Fibroblast of the aortic adventitia (primary cell): ENCODE measurements around the gene ARAP1. TPM values are rescaled to one million over a fixed set of nuclear protein-coding genes. Genes with fewer than 3 reads are reported as not detected.

ENCODE experiments used
- DNase-seq: peaks from one replicate; pipeline ENCODE4 v3.0.0-alpha.2; 2010; ENCODE audit warnings: low read depth
- H3K4me3 ChIP-seq: 2 replicates; pipeline ENCODE4 v1.5.1; 2011; ENCODE audit warnings: low read depth, mild to moderate bottlenecking, control low read depth, low read length, moderate library complexity
- total RNA-seq: library from RNA; depleted of rRNA; stranded (reverse); fragments of >200 nt; gene quantifications from 2 replicates; pipeline ENCODE4 v1.2.3, GENCODE V29; 2012; ENCODE audit warnings: low replicate concordance
- TF ChIP-seq, protein P1 (sequence below): IDR thresholded peaks from 2 replicates; pipeline ENCODE4 v1.5.1; 2011; ENCODE audit warnings: mild to moderate bottlenecking, low read length, control low read depth, inconsistent platforms; ENCODE audit not compliant: insufficient read depth

Gene ARAP1
- total RNA-seq, 1 donor, result 66.9 TPM

DNA sequence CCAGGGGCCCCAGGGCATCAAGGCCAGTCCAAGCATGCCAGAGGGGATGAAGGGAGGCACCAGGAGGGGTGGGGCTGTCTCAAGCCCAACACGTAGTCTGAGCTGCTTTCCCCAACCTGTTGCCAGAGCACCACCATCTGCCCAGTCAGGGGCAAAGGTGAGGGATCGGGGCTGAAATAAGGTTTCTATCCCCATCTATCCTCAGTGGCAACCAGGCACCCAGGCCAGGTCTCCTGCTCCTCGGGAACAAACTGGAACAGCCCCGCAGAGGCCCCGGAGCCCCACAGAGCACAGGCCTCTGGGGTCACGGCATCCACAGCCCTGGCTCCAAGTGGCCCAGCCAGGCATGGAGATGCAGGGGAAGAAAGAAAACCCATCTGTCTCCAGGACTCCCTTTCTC, 22.3 kb upstream of the ARAP1 start:
- DNase-seq, result no peak
- H3K4me3 ChIP-seq, result no peak overlapping the region
- TF ChIP-seq, protein P1, sequence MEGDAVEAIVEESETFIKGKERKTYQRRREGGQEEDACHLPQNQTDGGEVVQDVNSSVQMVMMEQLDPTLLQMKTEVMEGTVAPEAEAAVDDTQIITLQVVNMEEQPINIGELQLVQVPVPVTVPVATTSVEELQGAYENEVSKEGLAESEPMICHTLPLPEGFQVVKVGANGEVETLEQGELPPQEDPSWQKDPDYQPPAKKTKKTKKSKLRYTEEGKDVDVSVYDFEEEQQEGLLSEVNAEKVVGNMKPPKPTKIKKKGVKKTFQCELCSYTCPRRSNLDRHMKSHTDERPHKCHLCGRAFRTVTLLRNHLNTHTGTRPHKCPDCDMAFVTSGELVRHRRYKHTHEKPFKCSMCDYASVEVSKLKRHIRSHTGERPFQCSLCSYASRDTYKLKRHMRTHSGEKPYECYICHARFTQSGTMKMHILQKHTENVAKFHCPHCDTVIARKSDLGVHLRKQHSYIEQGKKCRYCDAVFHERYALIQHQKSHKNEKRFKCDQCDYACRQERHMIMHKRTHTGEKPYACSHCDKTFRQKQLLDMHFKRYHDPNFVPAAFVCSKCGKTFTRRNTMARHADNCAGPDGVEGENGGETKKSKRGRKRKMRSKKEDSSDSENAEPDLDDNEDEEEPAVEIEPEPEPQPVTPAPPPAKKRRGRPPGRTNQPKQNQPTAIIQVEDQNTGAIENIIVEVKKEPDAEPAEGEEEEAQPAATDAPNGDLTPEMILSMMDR, result no peak

DNA sequence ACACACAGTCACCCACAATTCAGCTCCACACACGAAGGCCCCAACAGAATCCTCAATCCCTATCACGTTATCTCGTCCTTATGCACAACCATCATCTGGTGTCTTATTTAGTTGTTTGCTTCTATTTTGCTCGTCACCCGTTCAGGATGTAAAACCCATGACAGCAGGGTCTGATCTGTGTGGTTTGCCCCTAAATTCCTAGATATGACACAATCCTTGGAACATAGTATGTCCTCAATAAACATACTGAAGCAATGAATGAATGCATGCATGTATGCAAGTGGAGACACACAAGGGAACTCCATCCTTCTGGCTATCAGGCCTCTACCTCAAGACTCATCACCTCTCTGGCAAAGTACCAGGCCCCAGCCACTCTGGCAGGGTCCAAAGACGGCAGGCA, 21.5 kb upstream of the ARAP1 start:
- H3K4me3 ChIP-seq, result no peak overlapping the region
- DNase-seq, result no peak
- TF ChIP-seq, protein P1, result no peak

DNA sequence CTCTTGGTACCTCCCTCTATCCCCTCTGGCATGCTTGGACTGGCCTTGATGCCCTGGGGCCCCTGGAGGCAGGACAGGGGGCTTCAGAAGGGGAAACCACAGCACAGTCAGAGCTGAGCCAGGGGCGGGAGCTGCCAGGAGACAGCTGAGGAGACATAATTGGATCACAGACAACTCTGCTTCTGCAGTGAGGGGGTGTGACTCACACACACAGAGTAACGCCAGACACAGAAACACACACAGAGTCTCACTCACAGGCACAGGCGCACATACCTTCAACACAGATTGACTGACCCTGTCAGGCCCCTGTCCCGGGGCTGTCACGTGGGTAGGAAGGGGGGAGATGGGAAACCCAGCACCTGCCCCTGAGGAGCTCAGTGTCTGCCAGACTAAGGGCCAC, 21.1 kb upstream of the ARAP1 start:
- peak; percentile 85 for DNase-seq
- TF ChIP-seq, protein P1, result no peak
- no peak overlapping the region for H3K4me3 ChIP-seq

DNA sequence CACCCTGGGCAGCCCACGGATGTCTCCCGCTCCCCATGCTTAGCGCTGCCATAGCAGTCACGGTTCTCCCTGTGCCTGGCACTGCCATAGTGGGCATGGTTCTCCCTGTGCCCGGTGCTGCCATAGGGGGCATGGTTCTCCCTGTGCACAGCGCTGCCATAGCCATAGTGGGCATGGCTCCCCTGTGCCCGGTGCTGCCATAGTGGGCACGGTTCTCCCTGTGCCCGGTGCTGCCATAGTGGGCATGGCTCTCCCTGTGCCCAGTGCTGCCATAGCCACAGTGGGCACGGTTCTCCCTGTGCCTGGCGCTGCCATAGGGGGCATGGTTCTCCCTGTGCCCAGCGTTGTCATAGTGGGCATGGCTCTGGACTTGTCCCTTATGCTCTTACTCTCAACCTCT, 19.9 kb upstream of the ARAP1 start:
- TF ChIP-seq, protein P1, result no peak
- DNase-seq, result no peak
- H3K4me3 ChIP-seq, result no peak overlapping the region

DNA sequence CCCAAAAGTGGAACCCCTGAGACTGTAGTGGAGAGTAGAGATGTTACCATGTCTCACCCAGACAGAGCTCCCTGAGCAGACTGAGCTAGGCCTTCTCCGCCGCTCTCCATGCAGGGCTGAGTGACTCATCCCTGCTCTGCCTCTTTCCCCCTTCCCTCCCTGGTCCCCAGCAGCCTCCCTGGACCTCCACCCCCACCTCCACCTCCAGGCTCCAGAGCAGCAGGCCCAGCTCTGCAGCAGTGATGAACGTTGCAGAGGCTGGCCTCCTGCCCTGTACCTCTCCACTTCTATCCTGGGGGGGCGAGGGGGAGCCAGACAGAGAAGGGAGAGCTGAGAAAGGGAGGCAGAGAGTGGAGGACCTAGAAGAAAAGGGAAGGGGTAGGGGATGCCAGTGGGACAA, 19.3 kb upstream of the ARAP1 start:
- TF ChIP-seq, protein P1, result no peak
- no peak overlapping the region for H3K4me3 ChIP-seq
- peak; percentile 40 for DNase-seq

DNA sequence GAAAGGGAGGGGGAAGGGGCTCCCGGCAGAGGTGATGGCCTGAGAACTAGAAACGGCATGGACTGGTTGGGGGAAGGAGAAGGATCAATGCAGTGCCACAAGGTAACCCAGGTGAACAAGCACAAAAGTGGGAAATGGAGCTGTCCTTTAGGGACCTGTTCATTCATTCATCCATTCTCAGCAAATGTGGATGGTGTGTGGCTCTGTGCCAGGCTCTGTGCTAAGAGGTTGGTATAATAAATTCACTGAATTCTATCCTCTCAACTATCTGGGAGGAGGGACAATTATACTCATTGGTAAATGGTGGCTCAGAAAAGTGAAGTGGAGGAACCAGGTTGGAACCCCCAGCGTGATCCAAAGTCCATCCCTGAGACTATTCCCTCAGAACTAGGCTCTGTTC, 18.6 kb upstream of the ARAP1 start:
- TF ChIP-seq, protein P1, result no peak
- DNase-seq, result no peak
- no peak overlapping the region for H3K4me3 ChIP-seq

DNA sequence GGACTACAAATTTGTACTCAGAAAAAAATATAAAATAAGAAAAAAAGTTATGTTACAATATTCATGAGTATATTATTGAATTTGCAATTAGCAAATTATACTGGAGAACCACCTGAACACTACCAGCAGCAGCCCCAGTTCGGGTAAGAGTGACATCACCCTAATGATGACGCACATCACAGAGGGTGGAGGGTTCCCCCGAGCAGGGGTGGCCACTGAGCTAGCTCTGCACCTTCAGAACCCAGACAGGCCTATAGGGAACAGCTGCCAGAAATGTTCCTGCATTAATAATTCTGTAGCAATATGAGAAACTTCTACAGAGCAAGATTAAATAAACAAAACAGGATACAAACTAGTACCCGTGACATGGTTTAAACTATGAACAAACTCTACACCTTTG, 17.5 kb upstream of the ARAP1 start:
- TF ChIP-seq, protein P1, result no peak
- no peak overlapping the region for H3K4me3 ChIP-seq
- no peak for DNase-seq
